PFSK-1 (cell line): ENCODE results near the gene EVX2.

ENCODE experiments used
- FOXP2 ChIP-seq: optimal IDR thresholded peaks from 2 replicates; pipeline ENCODE3; 2011; ENCODE audit warnings: borderline replicate concordance, control low read depth, inconsistent platforms; ENCODE audit not compliant: insufficient read depth; ENCODE audit errors: extremely low read length, extremely low read depth
- POLR2AphosphoS5 ChIP-seq: IDR thresholded peaks from 2 replicates; pipeline ENCODE4 v1.6.1; 2012; ENCODE audit warnings: low read depth, mild to moderate bottlenecking, control low read depth, low read length, moderate library complexity
- SIN3A ChIP-seq: IDR thresholded peaks from 2 replicates; pipeline ENCODE4 v1.6.1; 2012; ENCODE audit warnings: mild to moderate bottlenecking, low read length, moderate library complexity, borderline replicate concordance; ENCODE audit not compliant: insufficient read depth
- TAF1 ChIP-seq: IDR thresholded peaks from 2 replicates; pipeline ENCODE4 v1.6.1; 2012; ENCODE audit warnings: low read length, control low read depth, borderline replicate concordance; ENCODE audit not compliant: insufficient read depth
- TF ChIP-seq, protein P1 (sequence below), 2 experiments: IDR thresholded peaks; 2 replicates each; pipeline versions ENCODE4 v1.6.1 to v1.8.0; 2011 to 2012; ENCODE audit warnings: low read depth in 2 of 2, low read length in 2 of 2, control low read depth in 1 of 2, inconsistent platforms in 1 of 2, mild to moderate bottlenecking in 1 of 2, moderate library complexity in 1 of 2; ENCODE audit not compliant: insufficient read depth in 1 of 2

Gene EVX2

DNA sequence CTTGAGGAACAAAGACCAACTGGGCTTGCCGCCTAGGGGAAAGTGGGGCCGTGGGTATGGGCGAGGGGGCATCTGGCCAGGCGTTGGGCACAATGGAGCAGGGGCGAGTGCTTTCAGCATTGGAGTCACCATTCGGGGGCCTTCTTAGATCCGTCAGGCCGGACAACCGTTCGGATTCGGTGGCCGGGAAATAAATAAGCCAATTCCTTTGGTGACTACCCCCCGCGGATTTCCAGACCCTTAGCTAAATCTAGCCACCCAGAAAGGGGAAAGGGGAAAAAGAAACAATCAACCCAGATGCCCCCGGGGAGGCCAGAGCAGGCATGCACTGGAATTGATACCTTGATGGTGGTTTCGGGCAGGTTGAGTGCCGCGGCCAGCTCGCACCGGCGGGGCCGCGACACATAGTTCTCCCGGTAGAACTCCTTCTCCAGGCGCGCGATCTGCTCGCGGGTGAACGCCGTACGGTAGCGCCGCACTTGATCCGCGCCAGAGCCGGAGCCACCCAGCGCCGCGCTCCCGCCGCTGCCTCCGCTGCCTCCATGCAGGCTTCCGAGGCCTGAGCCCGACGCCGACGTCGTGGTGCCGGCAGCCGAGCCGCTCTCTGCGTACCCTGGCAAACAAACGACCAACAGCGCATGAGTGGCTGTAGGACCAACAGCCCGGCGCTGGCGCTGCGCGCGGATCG, 1.8 kb downstream of the EVX2 start:
- TF ChIP-seq, protein P1, sequence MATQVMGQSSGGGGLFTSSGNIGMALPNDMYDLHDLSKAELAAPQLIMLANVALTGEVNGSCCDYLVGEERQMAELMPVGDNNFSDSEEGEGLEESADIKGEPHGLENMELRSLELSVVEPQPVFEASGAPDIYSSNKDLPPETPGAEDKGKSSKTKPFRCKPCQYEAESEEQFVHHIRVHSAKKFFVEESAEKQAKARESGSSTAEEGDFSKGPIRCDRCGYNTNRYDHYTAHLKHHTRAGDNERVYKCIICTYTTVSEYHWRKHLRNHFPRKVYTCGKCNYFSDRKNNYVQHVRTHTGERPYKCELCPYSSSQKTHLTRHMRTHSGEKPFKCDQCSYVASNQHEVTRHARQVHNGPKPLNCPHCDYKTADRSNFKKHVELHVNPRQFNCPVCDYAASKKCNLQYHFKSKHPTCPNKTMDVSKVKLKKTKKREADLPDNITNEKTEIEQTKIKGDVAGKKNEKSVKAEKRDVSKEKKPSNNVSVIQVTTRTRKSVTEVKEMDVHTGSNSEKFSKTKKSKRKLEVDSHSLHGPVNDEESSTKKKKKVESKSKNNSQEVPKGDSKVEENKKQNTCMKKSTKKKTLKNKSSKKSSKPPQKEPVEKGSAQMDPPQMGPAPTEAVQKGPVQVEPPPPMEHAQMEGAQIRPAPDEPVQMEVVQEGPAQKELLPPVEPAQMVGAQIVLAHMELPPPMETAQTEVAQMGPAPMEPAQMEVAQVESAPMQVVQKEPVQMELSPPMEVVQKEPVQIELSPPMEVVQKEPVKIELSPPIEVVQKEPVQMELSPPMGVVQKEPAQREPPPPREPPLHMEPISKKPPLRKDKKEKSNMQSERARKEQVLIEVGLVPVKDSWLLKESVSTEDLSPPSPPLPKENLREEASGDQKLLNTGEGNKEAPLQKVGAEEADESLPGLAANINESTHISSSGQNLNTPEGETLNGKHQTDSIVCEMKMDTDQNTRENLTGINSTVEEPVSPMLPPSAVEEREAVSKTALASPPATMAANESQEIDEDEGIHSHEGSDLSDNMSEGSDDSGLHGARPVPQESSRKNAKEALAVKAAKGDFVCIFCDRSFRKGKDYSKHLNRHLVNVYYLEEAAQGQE (IDR thresholded peaks at IDR 0.05; ENCODE audit: insufficient read depth in 1 of 2, low read depth in 2 of 2, low read length in 2 of 2) = no peak
- TF ChIP-seq FOXP2 = no peak
- TF ChIP-seq POLR2AphosphoS5 = no peak
- TF ChIP-seq SIN3A = no peak
- no peak for TF ChIP-seq TAF1

- TF ChIP-seq FOXP2 = no peak
- TF ChIP-seq, protein P1 (IDR thresholded peaks at IDR 0.05; ENCODE audit: insufficient read depth in 1 of 2, low read depth in 2 of 2, low read length in 2 of 2) = no peak
- no peak for TF ChIP-seq POLR2AphosphoS5
- no peak for TF ChIP-seq SIN3A
- TF ChIP-seq TAF1 = no peak
These were observed 2.4 kb downstream of the EVX2 start for GRCh38 chr2:176081376-176081836.

DNA sequence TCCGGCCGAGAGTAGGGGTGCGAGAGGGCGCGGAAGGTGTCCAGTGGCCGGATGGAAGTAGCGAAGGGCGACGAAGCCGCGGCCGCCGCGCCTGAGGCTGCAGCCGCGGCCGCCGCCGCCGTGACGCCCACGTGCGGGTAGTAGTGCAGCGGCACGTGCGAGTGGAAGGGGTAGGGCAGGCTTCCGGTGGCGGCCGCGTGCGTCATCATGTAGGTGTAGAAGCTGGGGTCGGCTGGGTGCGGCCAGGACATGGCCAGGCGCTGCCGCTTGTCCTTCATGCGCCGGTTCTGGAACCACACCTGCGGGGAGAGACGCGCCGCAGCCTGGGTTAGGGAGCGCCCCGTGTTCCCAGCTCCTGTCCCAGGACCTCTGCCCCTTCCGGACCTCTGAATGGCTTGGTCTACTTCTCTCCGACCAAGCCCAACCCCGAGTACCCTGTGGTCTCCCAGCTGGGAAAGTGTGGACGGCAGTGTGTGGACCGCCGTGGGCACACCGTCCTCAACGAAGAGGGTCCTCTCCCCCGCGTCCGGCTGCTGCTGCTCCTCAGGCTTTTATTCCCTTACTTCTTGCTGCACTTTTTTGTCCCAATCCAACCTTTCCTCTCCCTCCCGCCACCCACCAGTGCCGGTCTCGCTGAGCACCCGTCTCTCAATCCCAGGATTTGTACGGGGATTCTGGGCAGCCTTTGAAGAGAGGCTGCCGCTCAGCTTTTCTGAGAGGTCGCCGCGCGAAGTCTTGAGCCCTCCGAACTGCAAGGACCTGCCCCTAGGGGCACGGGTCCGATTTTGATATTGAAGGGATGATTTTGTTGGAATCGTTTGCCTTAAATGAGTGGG, 3.0 kb downstream of the EVX2 start:
- TF ChIP-seq FOXP2 (no peak), TAF1 (no peak), POLR2AphosphoS5 (no peak), SIN3A (no peak)
- TF ChIP-seq, protein P1 (IDR thresholded peaks at IDR 0.05; ENCODE audit: insufficient read depth in 1 of 2, low read depth in 2 of 2, low read length in 2 of 2) = no peak

- TF ChIP-seq POLR2AphosphoS5 (no peak), TAF1 (no peak), SIN3A (no peak), FOXP2 (no peak)
- TF ChIP-seq, protein P1 (IDR thresholded peaks at IDR 0.05; ENCODE audit: insufficient read depth in 1 of 2, low read depth in 2 of 2, low read length in 2 of 2) = no peak
These were observed 3.8 kb downstream of the EVX2 start for GRCh38 chr2:176079831-176080539.
